HG03103 (cell line): Measurements from ENCODE around the gene L3MBTL1.

Experiments
- ATAC-seq: cut with Tn5 transposase; IDR thresholded peaks from one replicate; pipeline ENCODE4 v1.9.1; 2021; ENCODE audit warnings: low read depth; ENCODE audit not compliant: unreplicated experiment

Gene L3MBTL1

DNA sequence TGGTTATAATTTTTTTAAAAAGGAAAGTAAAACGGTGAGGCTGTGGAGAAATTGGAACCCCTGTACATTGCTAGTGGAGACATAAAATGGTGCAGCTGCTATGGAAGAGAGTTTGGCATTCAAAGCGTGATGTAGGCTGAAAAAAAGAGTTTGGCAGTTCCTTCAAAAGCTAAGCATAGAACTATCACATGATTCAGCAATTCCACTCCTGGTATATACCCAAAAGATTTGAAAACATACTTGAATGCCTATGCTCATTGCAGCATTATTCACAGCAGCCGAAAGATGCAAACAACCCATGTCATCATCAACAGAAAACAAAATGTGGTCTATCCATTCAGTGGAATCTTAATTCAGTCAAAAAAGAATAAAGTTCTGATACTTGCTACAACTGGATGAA, 46.9 kb downstream of the L3MBTL1 start:
- no peak for ATAC-seq

DNA sequence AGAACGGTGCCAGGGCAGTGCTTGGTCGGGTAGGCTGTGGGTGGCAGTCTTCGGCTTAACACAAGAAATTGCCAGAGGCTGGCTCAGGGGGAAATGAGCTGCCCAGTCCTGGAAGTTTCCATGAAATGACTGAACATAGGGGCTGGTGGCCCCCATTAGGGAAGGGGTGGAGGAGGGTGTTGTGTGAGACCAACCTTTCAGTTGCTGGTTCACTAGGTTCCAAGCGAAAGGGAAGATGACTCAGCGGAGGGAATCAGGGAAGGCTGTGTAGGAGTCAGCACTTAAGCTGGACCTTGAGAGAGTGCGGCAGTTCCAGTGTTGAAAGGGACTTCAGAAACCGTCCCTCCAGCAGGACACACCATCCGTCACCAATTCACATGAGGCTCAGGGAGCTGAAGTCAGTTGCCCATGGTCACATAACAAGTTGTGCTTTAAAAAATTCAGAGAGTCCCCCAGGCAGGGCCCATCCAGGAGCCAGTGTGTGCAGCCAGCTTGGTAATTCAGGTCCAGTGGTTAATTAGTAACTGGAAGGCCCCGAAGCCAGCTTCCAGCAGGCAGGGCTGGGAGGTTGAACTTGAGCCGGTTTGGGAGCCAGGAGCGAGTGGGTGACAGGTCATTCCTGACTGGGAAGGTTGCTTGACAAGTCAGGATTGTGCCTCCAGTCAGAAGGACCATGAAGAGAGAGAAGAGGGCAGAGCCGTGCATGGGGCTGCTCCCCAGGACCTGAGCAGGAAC, 51.1 kb downstream of the L3MBTL1 start, which contains the start of gene SGK2:
TSS of gene SGK2 (plus strand) at position 616 of the 735 bp plus-strand sequence. CDS start 7,469 bp downstream, outside the sequence.
- ATAC-seq: no peak

DNA sequence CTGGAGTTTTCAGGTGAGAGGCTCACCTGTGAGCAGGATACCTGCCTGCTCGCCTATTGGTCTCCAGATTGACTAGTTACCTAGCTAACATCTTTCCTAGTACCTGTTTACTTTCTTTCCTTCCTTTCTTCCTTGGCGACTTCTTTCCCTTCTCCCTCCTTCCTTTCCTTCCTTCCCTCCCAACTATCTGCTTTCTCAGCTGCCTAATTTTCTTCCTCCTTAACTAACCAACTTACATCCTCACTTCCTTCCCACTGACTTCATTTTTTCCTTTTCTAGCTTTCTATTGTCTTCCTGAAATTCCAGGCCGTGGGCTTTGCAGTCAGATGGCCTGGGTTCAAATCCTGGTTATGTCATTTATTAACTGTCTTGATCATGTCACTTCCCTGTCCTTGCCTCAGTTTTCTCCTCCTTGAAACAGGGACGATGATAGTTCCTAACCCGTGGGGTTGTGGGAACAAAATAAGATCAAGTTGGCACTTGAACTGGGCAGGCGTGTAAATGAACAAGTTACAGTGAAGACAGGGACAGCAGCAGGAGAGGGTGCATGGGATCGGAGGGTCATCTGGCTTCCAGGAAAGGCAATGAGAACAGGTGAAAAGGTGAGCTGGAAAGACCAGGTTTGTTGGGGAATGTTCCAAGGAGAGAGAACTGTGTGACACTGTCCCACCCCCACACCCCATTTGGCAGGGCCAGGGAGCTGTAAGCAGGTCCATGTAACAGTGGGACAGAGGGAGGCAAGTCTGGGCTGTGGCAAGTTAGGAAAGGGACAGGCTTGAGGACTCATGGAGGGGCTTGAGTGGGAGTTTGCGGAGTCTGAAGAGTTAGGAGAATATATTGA, 51.9 kb downstream of the L3MBTL1 start:
- ATAC-seq: no peak

GRCh38 chr20:43560974-43561373, 53.5 kb downstream of the L3MBTL1 start:
- no peak for ATAC-seq

DNA sequence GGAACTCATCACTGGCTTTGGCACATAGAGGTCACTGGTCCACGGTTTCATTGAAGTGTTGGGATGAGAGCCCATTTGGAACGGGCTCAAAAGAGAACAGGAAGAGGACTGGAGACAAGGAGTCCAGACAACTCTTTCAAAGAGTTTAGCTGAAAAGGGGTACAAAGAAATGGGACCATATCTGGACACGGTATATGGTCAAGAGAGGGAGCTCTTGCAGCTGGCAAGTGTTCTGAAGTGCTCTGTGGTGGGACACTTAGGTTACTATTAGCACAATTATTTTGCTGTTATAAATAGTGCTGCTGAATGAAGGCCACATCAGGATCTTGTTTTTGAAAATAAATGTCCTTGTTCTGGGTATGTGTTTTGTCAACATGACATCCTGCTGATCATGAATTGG, 55.9 kb downstream of the L3MBTL1 start:
- ATAC-seq: no peak

GRCh38 chr20:43563991-43564390, 56.5 kb downstream of the L3MBTL1 start:
- ATAC-seq: no peak

- ATAC-seq: no peak
These were observed 57.0 kb downstream of the L3MBTL1 start for GRCh38 chr20:43564455-43564854.

GRCh38 chr20:43564993-43565757, 57.7 kb downstream of the L3MBTL1 start:
- ATAC-seq: no peak

GRCh38 chr20:43565758-43566104, 58.2 kb downstream of the L3MBTL1 start:
- no peak for ATAC-seq

DNA sequence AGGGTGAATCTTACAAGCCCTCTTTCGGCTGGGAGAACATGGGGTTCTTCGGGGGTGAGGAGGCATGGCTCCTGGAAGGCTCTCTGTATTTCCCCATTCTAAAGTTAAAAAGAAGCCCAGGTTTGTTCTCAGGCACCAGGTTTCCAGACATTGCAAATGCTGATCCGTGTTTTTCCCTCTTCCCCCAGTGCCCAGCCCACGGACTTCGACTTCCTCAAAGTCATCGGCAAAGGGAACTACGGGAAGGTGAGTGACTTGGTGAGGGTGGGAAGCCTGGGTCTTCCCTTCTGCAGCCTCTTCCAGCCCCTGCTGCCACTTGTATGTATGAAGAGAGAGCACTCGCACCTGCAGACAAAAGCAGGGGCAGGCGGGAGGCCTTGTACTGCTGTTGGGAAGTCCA, 60.0 kb downstream of the L3MBTL1 start:
- no peak for ATAC-seq

- no peak for ATAC-seq
These were observed 61.2 kb downstream of the L3MBTL1 start for GRCh38 chr20:43568706-43569105.

- no peak for ATAC-seq
These were observed 61.8 kb downstream of the L3MBTL1 start for GRCh38 chr20:43569282-43569681.

DNA sequence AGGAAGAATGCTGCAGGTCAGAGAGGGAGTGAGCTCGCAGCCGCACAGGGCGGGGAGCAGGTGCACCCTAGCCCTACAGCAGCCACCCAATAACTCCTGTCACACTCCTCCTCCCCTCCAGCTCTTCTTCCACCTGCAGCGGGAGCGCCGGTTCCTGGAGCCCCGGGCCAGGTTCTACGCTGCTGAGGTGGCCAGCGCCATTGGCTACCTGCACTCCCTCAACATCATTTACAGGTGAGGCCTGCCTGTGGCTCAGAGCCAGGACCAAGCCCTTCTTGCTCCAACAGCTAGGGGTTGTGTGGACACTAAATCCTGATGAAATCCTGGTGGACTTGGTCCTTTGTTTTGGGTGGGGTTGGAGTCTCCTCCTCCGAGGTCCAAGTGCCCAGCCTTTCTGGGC, 63.0 kb downstream of the L3MBTL1 start:
- ATAC-seq: no peak

DNA sequence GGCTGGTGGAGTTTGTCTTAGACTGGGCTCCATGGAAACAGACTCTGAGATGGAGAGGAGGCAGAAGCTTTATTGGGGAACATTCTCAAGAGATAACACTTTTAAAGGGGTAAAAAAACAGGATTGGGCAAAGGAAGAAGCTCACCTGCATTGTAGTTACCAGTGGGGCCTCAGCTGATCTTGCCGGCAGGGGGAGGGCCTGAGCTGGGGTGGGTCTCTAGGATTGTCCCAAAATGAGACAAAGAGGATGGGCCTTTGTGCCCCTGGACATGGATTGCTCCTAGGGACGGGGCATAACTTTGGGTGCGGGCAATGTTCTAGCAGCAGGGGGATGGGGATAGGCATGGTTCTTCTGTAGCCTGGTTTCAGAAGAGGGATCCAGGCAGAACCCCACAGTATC, 63.8 kb downstream of the L3MBTL1 start:
- ATAC-seq: no peak

- ATAC-seq: no peak
These were observed 64.3 kb downstream of the L3MBTL1 start for GRCh38 chr20:43571771-43572170.

GRCh38 chr20:43572891-43573290, 65.4 kb downstream of the L3MBTL1 start:
- ATAC-seq: no peak

DNA sequence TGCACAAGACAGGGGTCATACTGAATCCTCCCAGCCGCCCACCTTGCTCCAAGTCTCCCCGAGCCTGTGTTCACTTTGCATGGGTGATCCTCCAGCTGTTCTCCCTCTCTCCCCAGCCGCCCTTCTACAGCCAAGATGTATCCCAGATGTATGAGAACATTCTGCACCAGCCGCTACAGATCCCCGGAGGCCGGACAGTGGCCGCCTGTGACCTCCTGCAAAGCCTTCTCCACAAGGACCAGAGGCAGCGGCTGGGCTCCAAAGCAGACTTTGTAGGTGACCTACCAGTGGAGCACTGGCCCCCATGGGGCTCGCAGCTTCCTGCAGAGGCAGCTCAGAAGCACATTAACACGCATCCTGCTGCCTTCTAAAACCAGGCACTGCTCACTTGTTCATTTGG, 68.6 kb downstream of the L3MBTL1 start:
- ATAC-seq: no peak

DNA sequence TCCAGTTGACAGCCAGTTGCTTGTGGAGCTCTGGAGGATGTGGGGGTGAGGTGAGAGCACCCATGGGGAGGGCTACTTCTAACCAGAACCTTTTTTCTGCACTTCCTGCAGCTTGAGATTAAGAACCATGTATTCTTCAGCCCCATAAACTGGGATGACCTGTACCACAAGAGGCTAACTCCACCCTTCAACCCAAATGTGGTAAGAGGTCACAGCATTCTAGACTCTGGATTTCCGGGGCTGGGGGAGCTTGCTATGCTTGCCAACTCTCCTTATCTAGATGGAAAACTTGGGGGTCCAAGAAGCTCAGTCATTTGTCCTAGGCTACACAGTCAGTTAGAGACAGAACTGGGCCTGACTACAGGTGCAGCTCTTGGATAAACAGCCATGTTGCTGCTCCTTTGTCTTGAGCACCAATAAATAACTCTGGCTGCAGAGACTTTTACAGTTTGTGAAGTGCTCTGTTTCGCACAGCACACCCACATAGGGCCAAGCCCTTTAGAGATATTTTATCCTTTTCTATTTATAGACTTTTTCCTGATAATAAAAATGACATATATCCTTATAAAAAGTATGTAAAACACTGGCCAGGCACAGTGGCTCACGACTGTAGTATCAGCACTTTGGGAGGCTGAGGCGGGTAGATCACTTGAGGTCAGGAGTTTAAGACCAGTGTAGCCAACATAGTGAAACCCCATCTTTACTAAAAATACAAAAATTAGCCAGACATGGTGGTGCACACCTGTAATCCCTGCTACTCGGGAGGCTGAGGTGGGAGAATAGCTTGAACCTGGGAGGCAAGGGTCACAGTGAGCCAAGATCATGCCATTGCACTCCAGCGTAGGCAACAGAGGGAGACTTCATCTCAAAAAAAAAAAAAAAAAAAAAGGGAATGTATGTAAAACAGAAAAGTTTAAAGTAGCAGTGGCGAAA, 72.6 kb downstream of the L3MBTL1 start:
- ATAC-seq: no peak

GRCh38 chr20:43583133-43583864, 75.8 kb downstream of the L3MBTL1 start:
- no peak for ATAC-seq
